Measurements from ENCODE around the gene PDLIM3. TPM values are rescaled to one million over a fixed set of nuclear protein-coding genes. Genes with fewer than 3 reads are reported as not detected.

PDLIM3 gene
- total and polyA plus RNA-seq, 4 donors, result 299 to 805 (median 446) TPM

- ATAC-seq (ENCODE audit: low FRiP score), result no peak
- intact Hi-C loops (cut with DNase I), result loop anchor here (5.0 kb wide), 1 partner anchor 42 kb away; the partner anchor contains the start of gene UFSP2 (in 2 of the 2)
- H3K4me3 ChIP-seq (ENCODE audit: low read length in 2 of 2), result no peak overlapping the region
- H3K27ac ChIP-seq (ENCODE audit: low read depth in 1 of 2, low read length in 2 of 2), result no peak overlapping the region
- H3K9me3 ChIP-seq (ENCODE audit: control insufficient read depth, low read length), result no peaks in the 10 kb centered on the region
- WGBS, 2 donors, result 94 to 95% methylated on average over 2 of the region's 2 CpGs
- H3K4me1 ChIP-seq (ENCODE audit: control insufficient read depth in 1 of 2, insufficient read depth in 2 of 2, low read length in 2 of 2), result no peaks in the 10 kb centered on the region
- no peaks in the 10 kb centered on the region for H3K36me3 ChIP-seq (ENCODE audit: control insufficient read depth in 1 of 2, insufficient read depth in 2 of 2, low read length in 1 of 2)
- DNase-seq, result no peak
- H3K27me3 ChIP-seq (ENCODE audit: control insufficient read depth in 1 of 2, insufficient read depth in 2 of 2, low read length in 1 of 2), result no peaks in the 10 kb centered on the region
These were observed 66.3 kb downstream of the PDLIM3 start for GRCh38 chr4:185468999-185469398.

GRCh38 chr4:185467991-185468390 is 67.3 kb downstream of the PDLIM3 start:
- H3K4me3 ChIP-seq (ENCODE audit: low read length in 2 of 2), result no peak overlapping the region
- H3K4me1 ChIP-seq (ENCODE audit: control insufficient read depth in 1 of 2, insufficient read depth in 2 of 2, low read length in 2 of 2), result no peaks in the 10 kb centered on the region
- 94 to 95% methylated on average over 8 of the region's 8 CpGs for WGBS, 2 donors
- DNase-seq, result no peak
- H3K27ac ChIP-seq (ENCODE audit: low read depth in 1 of 2, low read length in 2 of 2), result no peak overlapping the region
- ATAC-seq (ENCODE audit: low FRiP score), result no peak
- H3K27me3 ChIP-seq (ENCODE audit: control insufficient read depth in 1 of 2, insufficient read depth in 2 of 2, low read length in 1 of 2), result no peaks in the 10 kb centered on the region
- H3K36me3 ChIP-seq (ENCODE audit: control insufficient read depth in 1 of 2, insufficient read depth in 2 of 2, low read length in 1 of 2), result no peaks in the 10 kb centered on the region
- intact Hi-C loops (cut with DNase I), result loop anchor here (5.0 kb wide), 1 partner anchor 41 kb away; the partner anchor contains the start of gene UFSP2 (in 2 of the 2)
- H3K9me3 ChIP-seq (ENCODE audit: control insufficient read depth, low read length), result no peaks in the 10 kb centered on the region

GRCh38 chr4:185467101-185467500 is 68.2 kb downstream of the PDLIM3 start:
- no peaks in the 10 kb centered on the region for H3K36me3 ChIP-seq (ENCODE audit: control insufficient read depth in 1 of 2, insufficient read depth in 2 of 2, low read length in 1 of 2)
- intact Hi-C loops (cut with DNase I), result loop anchor here (5.0 kb wide), 1 partner anchor 40 kb away; the partner anchor contains the start of gene UFSP2 (in 2 of the 2)
- ATAC-seq (ENCODE audit: low FRiP score), result no peak
- no peak overlapping the region for H3K27ac ChIP-seq (ENCODE audit: low read depth in 1 of 2, low read length in 2 of 2)
- no peaks in the 10 kb centered on the region for H3K9me3 ChIP-seq (ENCODE audit: control insufficient read depth, low read length)
- DNase-seq, result no peak
- WGBS, 2 donors, result 22 to 31% methylated on average over 4 of the region's 4 CpGs
- no peak overlapping the region for H3K4me3 ChIP-seq (ENCODE audit: low read length in 2 of 2)
- no peaks in the 10 kb centered on the region for H3K4me1 ChIP-seq (ENCODE audit: control insufficient read depth in 1 of 2, insufficient read depth in 2 of 2, low read length in 2 of 2)
- H3K27me3 ChIP-seq (ENCODE audit: control insufficient read depth in 1 of 2, insufficient read depth in 2 of 2, low read length in 1 of 2), result no peaks in the 10 kb centered on the region

- no peak overlapping the region for H3K4me3 ChIP-seq (ENCODE audit: low read length in 2 of 2)
- ATAC-seq (ENCODE audit: low FRiP score) (no peak), DNase-seq (no peak)
- H3K4me1 ChIP-seq (ENCODE audit: control insufficient read depth in 1 of 2, insufficient read depth in 2 of 2, low read length in 2 of 2), result no peaks in the 10 kb centered on the region
- WGBS, 2 donors, result 88 to 93% methylated on average over 3 of the region's 3 CpGs
- H3K27me3 ChIP-seq (ENCODE audit: control insufficient read depth in 1 of 2, insufficient read depth in 2 of 2, low read length in 1 of 2), result no peaks in the 10 kb centered on the region
- intact Hi-C loops (cut with DNase I), result loop anchor here (5.0 kb wide), 1 partner anchor 38 kb away; the partner anchor contains the start of gene UFSP2 (in 2 of the 2)
- H3K9me3 ChIP-seq (ENCODE audit: control insufficient read depth, low read length), result no peaks in the 10 kb centered on the region
- H3K36me3 ChIP-seq (ENCODE audit: control insufficient read depth in 1 of 2, insufficient read depth in 2 of 2, low read length in 1 of 2), result no peaks in the 10 kb centered on the region
- H3K27ac ChIP-seq (ENCODE audit: low read depth in 1 of 2, low read length in 2 of 2), result no peak overlapping the region
These were observed 69.6 kb downstream of the PDLIM3 start for GRCh38 chr4:185465707-185466106.

GRCh38 chr4:185464887-185465286 is 70.4 kb downstream of the PDLIM3 start:
- DNase-seq (no peak), ATAC-seq (ENCODE audit: low FRiP score) (no peak)
- Histone ChIP-seq H3K9me3 (ENCODE audit: control insufficient read depth, low read length) (no peaks in the 10 kb centered on the region), H3K27ac (ENCODE audit: low read depth in 1 of 2, low read length in 2 of 2) (no peak overlapping the region), H3K27me3 (ENCODE audit: control insufficient read depth in 1 of 2, insufficient read depth in 2 of 2, low read length in 1 of 2) (no peaks in the 10 kb centered on the region), H3K4me3 (ENCODE audit: low read length in 2 of 2) (no peak overlapping the region), H3K36me3 (ENCODE audit: control insufficient read depth in 1 of 2, insufficient read depth in 2 of 2, low read length in 1 of 2) (no peaks in the 10 kb centered on the region), H3K4me1 (ENCODE audit: control insufficient read depth in 1 of 2, insufficient read depth in 2 of 2, low read length in 2 of 2) (no peaks in the 10 kb centered on the region)
- intact Hi-C loops (cut with DNase I), result loop anchor here (5.0 kb wide), 1 partner anchor 38 kb away; the partner anchor contains the start of gene UFSP2 (in 2 of the 2)
- WGBS, 2 donors, result 35 to 44% methylated on average over 1 of the region's 1 CpG

- Histone ChIP-seq H3K27ac (ENCODE audit: low read depth in 1 of 2, low read length in 2 of 2) (no peak overlapping the region), H3K36me3 (ENCODE audit: control insufficient read depth in 1 of 2, insufficient read depth in 2 of 2, low read length in 1 of 2) (no peaks in the 10 kb centered on the region), H3K4me1 (ENCODE audit: control insufficient read depth in 1 of 2, insufficient read depth in 2 of 2, low read length in 2 of 2) (no peaks in the 10 kb centered on the region), H3K4me3 (ENCODE audit: low read length in 2 of 2) (no peak overlapping the region), H3K27me3 (ENCODE audit: control insufficient read depth in 1 of 2, insufficient read depth in 2 of 2, low read length in 1 of 2) (no peaks in the 10 kb centered on the region), H3K9me3 (ENCODE audit: control insufficient read depth, low read length) (no peaks in the 10 kb centered on the region)
- no peak for DNase-seq
- intact Hi-C loops (cut with DNase I), result no loop called here
- 65 to 73% methylated on average over 6 of the region's 6 CpGs for WGBS, 2 donors
- ATAC-seq (ENCODE audit: low FRiP score), result no peak
These were observed 71.1 kb downstream of the PDLIM3 start for GRCh38 chr4:185464183-185464582.

GRCh38 chr4:185463541-185463940 is 71.8 kb downstream of the PDLIM3 start:
- no peaks in the 10 kb centered on the region for H3K9me3 ChIP-seq (ENCODE audit: control insufficient read depth, low read length)
- H3K4me3 ChIP-seq (ENCODE audit: low read length in 2 of 2), result no peak overlapping the region
- ATAC-seq (ENCODE audit: low FRiP score) (no peak), DNase-seq (no peak)
- H3K27ac ChIP-seq (ENCODE audit: low read depth in 1 of 2, low read length in 2 of 2), result no peak overlapping the region
- WGBS, 2 donors, result 88% methylated on average over 6 of the region's 6 CpGs
- H3K4me1 ChIP-seq (ENCODE audit: control insufficient read depth in 1 of 2, insufficient read depth in 2 of 2, low read length in 2 of 2), result no peaks in the 10 kb centered on the region
- H3K36me3 ChIP-seq (ENCODE audit: control insufficient read depth in 1 of 2, insufficient read depth in 2 of 2, low read length in 1 of 2), result no peaks in the 10 kb centered on the region
- H3K27me3 ChIP-seq (ENCODE audit: control insufficient read depth in 1 of 2, insufficient read depth in 2 of 2, low read length in 1 of 2), result no peaks in the 10 kb centered on the region
- intact Hi-C loops (cut with DNase I), result no loop called here

GRCh38 chr4:185461565-185461964 is 73.7 kb downstream of the PDLIM3 start:
- Histone ChIP-seq H3K27ac (ENCODE audit: low read depth in 1 of 2, low read length in 2 of 2) (no peak overlapping the region), H3K4me1 (ENCODE audit: control insufficient read depth in 1 of 2, insufficient read depth in 2 of 2, low read length in 2 of 2) (no peaks in the 10 kb centered on the region), H3K27me3 (ENCODE audit: control insufficient read depth in 1 of 2, insufficient read depth in 2 of 2, low read length in 1 of 2) (no peaks in the 10 kb centered on the region), H3K4me3 (ENCODE audit: low read length in 2 of 2) (no peak overlapping the region), H3K36me3 (ENCODE audit: control insufficient read depth in 1 of 2, insufficient read depth in 2 of 2, low read length in 1 of 2) (no peaks in the 10 kb centered on the region), H3K9me3 (ENCODE audit: control insufficient read depth, low read length) (no peaks in the 10 kb centered on the region)
- ATAC-seq (ENCODE audit: low FRiP score) (no peak), DNase-seq (no peak)
- WGBS, 2 donors, result 99% methylated on average over 8 of the region's 8 CpGs
- intact Hi-C loops (cut with DNase I), result no loop called here

- no peak overlapping the region for H3K27ac ChIP-seq (ENCODE audit: low read depth in 1 of 2, low read length in 2 of 2)
- 66 to 69% methylated on average over 3 of the region's 3 CpGs for WGBS, 2 donors
- H3K27me3 ChIP-seq (ENCODE audit: control insufficient read depth in 1 of 2, insufficient read depth in 2 of 2, low read length in 1 of 2), result no peaks in the 10 kb centered on the region
- H3K9me3 ChIP-seq (ENCODE audit: control insufficient read depth, low read length), result no peaks in the 10 kb centered on the region
- ATAC-seq (ENCODE audit: low FRiP score), result no peak
- intact Hi-C loops (cut with DNase I), result no loop called here
- no peak overlapping the region for H3K4me3 ChIP-seq (ENCODE audit: low read length in 2 of 2)
- H3K36me3 ChIP-seq (ENCODE audit: control insufficient read depth in 1 of 2, insufficient read depth in 2 of 2, low read length in 1 of 2), result no peaks in the 10 kb centered on the region
- H3K4me1 ChIP-seq (ENCODE audit: control insufficient read depth in 1 of 2, insufficient read depth in 2 of 2, low read length in 2 of 2), result no peaks in the 10 kb centered on the region
- no peak for DNase-seq
These were observed 78.2 kb downstream of the PDLIM3 start for GRCh38 chr4:185457136-185457535.
